Smooth muscle cell of the brain vasculature (primary cell): Measurements from ENCODE around the gene DOC2A.

Experiments
- DNase-seq: peaks from one replicate; pipeline ENCODE4 v3.0.0-alpha.2; 2012; ENCODE audit warnings: low read depth, low spot score

The DOC2A gene

DNA sequence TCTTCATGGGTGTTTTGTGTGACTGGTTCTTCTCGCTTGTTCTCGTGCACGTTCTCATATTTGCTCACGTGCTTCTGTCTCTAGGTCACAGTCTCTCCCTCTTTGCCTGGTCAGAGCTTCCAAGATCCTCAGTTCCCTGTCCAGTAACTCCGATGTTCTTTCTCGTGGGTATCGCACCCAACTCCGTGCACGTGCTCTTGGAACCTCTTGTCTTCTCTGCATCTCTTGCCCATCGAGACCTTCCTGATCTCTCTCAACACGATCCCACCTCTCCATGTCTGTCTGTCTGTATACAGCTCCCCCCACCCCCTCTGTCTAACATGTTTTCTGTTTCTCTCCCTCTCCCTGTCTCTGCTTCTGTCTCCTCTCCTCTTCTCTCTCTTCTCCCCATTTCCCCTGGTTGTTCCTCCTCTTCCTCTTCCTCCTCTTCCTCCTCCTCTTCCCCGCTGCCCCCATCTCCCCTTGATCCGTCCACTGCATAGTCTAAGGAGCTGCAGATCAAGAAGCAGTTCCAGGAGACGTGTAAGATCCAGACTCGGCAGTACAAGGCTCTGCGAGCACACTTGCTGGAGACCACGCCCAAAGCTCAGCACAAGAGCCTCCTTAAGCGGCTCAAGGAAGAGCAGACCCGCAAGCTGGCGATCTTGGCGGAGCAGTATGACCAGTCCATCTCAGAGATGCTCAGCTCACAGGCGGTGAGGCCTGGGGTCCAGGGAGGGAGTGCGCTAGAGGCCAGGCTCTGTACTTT is 21.5 kb downstream of the DOC2A start:
- no peak for DNase-seq

DNA sequence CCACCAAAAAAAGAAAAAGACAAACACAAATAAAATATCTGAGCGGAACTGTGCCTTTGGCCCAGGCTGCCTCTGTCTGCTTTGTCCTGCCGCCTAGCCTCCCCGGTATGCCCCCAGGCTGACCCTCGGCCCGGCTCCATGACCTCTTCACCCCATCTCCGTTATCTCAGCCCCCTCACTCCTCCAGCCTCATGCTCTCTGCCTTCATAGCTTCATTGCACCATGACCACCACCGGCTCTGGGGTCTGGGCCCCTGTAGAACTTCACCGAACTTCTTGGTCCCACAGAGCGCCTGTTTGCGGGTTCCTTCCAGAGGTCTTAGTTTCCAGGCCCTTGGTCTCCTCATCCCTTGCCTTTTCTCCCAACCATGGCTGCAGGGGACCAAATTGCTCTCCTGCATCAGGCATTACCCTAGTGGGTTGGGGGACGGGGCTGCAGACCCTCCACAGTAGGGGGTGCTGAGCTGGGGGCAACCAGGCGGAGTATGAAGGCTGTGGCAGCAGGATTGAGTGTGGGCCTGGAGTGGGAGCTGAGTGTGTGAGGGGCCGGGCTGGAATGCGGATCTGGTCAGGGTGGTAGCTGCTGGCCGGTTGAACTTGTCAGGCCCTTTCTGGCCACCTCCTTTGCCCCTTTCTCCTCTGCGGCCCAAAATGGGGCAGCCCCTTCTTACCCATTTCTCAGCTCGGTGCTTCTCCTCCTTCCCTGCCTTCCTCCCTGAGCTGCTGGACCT is 22.3 kb downstream of the DOC2A start:
- no peak for DNase-seq

DNA sequence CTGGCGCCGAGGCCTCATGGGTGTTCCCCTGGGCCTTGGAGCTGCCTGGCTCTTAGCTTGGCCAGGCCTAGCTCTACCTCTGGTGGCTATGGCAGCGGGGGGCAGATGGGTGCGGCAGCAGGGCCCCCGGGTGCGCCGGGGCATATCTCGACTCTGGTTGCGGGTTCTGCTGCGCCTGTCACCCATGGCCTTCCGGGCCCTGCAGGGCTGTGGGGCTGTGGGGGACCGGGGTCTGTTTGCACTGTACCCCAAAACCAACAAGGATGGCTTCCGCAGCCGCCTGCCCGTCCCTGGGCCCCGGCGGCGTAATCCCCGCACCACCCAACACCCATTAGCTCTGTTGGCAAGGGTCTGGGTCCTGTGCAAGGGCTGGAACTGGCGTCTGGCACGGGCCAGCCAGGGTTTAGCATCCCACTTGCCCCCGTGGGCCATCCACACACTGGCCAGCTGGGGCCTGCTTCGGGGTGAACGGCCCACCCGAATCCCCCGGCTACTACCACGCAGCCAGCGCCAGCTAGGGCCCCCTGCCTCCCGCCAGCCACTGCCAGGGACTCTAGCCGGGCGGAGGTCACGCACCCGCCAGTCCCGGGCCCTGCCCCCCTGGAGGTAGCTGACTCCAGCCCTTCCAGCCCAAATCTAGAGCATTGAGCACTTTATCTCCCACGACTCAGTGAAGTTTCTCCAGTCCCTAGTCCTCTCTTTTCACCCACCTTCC is 23.3 kb downstream of the DOC2A start:
- DNase-seq = no peak

DNA sequence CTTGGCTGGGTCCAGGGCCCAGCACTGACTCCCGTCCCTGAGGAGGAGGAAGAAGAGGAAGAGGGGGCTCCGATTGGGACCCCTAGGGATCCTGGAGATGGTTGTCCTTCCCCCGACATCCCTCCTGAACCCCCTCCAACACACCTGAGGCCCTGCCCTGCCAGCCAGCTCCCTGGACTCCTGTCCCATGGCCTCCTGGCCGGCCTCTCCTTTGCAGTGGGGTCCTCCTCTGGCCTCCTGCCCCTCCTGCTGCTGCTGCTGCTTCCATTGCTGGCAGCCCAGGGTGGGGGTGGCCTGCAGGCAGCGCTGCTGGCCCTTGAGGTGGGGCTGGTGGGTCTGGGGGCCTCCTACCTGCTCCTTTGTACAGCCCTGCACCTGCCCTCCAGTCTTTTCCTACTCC is 23.9 kb downstream of the DOC2A start:
- DNase-seq = no peak

DNA sequence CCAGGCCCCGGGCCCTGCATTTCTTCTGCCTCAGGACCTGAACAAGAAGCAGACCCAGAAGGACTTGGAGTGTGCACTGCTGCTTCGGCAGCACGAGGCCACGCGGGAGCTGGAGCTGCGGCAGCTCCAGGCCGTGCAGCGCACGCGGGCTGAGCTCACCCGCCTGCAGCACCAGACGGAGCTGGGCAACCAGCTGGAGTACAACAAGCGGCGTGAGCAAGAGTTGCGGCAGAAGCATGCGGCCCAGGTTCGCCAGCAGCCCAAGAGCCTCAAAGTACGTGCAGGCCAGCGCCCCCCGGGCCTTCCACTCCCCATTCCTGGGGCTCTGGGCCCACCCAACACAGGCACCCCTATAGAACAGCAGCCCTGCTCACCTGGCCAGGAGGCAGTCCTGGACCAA is 24.6 kb downstream of the DOC2A start:
- DNase-seq = no peak

DNA sequence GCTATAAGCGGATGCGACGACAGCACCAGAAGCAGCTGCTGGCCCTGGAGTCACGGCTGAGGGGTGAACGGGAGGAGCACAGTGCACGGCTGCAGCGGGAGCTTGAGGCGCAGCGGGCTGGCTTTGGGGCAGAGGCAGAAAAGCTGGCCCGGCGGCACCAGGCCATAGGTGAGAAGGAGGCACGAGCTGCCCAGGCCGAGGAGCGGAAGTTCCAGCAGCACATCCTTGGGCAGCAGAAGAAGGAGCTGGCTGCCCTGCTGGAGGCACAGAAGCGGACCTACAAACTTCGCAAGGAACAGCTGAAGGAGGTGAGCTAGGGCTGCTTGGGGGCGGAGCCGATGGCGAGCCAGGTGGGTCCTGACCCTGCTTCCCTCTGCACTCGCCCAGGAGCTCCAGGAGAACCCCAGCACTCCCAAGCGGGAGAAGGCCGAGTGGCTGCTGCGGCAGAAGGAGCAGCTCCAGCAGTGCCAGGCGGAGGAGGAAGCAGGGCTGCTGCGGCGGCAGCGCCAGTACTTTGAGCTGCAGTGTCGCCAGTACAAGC is 25.5 kb downstream of the DOC2A start:
- no peak for DNase-seq

DNA sequence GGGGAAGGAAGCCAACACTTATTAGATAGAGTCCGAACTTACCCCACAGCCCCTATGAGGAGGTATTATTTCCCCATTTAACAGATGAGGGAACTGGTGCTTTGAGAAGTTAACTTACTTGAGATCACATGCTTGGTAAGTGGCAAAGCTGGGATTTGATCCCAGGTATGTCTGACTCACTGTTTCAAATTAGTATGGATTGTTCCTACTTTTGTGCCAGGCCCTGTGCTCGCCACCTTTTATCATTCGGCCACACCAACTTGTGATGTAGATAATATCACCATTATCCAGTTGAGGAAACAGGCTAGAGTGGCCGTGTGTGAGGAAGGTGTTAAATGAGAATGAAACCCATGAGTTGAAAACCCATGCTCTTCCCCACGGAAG is 26.1 kb downstream of the DOC2A start:
- no peak for DNase-seq

DNA sequence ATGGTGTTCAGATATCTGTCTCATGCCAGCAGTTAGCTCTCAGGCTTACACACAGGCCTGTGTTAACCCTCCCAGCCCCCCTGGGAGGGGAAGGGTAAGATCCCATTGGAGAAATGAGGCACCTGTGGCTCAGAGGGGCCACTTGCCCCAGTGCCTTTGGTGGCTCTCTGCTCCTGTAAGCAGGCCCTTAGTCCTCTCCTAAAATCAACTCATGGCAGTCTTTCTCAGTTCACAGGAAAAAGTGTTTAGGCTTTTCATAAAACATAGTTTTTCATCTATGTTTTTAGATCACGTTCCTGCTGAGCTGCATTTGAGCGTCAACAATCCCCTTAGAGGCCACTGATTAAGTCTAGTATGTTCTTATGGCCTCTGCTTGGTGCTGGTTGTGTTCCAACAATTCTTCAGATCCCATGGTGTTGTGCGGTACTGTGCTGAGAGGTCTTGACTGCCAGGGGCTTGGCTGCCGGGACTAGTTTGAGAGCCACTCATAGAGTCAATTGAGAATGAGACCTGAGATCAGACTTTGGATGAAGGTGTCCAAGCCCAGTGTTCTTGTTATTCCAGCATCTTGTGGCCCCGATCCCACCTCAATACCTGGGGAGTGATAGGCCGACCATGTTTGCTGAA is 26.6 kb downstream of the DOC2A start:
- DNase-seq = no peak

DNA sequence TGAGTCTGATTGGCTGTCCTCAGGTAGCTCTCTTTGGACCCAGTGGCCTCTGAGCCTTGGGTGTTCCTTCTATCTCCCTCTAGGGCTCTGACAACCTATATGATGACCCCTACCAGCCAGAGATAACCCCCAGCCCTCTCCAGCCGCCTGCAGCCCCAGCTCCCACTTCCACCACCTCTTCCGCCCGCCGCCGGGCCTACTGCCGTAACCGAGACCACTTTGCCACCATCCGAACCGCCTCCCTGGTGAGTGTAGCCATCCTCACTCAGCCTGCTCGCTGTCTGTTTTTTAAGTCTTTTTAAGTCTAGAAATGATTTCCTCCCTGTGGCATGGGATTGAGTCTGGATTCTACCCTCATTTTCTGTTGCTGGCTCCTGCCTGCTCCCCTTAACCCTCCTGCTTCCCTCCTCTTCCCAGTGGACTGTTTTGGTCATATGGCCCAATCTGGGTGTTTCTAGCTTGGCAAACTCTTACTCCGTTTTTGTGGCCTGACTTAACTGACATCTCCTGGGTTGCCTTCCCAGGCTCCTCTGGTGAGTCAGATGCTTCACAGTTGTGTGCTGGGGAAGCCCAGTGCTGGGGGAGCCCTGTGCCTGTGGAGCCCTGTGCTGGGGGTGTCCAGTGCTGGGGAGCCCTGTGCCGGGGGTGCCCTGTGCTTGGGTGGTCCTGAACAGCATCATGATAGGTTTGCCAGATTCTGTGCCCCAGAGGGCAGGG is 27.2 kb downstream of the DOC2A start:
- no peak for DNase-seq

DNA sequence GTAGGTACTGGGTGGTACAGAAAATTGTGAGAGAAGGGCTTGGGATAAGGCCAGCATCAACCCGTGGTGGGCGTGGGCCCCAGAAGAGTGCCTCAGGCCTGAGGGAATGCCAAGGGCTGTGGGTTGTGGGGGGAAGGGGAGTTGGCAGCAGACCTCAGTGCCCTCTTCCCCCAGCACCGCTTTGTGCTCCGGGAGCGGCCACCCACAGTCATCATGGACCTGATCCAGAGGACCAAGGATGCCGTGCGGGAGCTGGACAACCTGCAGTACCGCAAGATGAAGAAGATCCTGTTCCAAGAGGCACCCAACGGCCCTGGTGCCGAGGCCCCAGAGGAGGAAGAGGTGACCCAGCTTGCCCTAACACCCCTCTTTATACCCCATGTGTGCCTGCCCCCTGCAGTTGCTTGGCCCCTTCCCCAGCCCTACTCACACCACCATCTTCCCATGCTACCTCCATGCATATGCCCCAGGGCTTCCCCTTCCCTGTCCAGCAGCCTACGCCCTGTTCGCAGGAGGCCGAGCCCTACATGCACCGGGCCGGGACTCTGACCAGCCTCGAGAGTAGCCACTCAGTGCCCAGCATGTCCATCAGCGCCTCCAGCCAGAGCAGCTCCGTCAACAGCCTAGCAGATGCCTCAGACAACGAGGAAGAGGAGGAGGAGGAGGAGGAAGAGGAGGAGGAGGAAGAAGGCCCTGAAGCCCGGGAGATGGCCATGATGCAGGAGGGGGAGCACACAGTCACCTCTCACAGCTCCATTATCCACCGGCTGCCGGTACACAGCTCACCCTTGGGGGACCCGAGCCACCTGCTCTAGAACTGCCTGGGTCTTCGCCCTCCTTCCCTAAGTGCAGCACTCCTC is 28.0 kb downstream of the DOC2A start:
- no peak for DNase-seq

DNA sequence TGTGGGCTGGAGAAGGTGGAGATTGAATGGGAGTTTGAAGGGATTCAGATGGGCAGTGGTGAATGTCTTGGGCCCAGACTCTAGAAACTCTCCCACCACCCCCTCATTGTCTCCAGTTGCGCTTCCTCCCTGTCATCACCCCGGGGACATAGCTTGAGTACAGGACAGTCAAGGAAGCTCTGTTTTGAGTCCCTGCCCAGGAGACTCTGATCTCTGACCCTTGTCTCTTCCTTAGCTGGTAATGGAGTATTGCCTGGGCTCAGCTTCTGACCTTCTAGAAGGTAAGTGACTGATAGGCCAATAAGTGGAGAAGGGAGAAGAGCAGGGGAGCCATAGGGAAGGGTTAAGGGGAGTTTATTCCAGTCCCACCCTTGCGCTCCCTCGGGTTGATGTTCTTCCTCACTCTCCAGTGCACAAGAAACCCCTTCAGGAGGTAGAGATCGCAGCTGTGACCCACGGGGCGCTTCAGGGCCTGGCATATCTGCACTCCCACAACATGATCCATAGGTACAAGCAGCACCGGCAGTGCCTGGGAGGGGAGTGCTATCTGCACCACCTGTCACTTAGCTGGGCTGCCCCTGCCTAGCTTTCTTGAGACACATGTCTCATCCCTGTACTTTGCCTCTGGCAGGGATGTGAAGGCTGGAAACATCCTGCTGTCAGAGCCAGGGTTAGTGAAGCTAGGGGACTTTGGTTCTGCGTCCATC is 32.1 kb downstream of the DOC2A start:
- no peak for DNase-seq

DNA sequence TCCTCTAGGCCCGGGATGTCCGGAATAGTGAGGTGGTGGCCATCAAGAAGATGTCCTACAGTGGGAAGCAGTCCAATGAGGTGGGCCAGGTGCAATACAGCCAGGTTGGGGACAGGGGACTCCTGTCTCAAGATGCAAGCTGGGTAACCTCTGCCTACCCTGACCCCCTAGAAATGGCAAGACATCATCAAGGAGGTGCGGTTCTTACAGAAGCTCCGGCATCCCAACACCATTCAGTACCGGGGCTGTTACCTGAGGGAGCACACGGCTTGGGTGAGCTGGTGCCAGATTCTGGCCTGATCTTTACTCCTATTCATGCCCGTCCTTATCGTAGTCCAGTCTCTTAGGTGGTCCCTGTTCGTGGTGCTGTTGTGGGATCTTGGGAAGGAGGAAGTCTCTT is 32.7 kb downstream of the DOC2A start:
- DNase-seq = no peak

DNA sequence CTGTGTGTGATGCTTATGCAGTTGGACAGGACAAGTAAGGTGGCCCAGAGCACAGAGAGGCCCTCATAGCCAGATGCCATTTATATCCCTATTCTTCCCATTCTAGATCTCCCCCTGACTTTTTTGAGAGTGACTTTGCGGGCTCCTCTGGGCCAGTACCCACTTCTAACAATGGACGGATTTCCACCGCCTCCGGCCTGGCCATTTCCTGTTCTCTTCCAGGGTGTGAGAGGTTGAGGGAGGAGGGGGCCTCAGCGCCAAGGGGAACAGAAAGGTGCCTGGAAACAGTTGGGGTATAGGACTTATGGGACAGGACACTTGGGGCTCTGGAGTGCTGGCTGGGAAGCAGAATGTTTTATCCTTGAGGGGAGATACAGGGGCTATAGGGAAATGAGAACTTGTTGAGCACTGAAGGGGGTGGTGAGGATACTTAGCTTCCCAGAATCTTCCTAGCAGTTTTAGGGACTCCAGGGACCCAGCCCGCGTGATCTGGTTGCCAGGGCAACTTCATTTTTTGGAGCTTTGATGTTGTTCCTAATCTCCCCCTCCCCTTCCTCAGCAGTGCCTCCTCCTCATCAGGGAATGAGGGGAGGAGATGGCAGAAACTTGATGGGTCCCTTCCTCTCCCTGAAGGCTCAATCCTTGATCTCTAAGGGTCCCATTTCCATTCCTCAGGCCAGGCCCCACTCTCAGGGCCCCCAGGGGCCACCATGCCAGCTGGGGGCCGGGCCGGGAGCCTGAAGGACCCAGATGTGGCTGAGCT is 33.6 kb downstream of the DOC2A start:
- no peak for DNase-seq

DNA sequence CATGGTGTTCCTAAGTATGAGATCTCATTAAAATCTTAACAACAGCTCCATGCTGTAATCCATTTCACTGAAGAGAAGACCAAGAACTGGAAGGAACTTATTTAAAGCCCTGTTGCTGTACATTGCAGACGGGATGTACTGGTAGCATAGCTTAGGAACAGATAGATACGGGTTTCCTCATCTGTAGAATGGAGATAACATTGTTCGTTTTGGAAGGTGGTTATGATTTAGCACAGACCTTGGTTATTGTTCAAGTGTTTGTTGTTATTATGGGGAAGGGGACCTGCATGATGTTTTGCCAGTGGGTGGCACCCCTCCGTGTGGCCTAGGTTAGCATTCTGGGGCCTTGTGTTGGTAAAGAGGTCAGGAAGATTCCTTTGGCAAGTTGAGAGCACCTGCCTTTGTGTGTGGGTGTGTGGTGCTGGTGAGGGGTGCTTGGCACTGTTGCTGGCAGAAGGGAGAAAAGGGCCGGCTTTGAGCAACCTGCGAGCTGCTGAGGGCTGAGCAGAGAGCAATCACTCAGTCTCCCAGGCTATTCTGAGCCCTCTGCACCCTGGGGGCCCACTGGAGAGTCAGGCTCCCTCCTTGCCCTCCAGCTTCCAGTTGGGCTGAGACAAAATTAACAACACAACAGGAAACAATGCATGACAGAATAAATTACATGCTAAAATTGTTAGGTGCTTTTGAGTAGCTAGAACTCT is 34.9 kb downstream of the DOC2A start:
- no peak for DNase-seq

DNA sequence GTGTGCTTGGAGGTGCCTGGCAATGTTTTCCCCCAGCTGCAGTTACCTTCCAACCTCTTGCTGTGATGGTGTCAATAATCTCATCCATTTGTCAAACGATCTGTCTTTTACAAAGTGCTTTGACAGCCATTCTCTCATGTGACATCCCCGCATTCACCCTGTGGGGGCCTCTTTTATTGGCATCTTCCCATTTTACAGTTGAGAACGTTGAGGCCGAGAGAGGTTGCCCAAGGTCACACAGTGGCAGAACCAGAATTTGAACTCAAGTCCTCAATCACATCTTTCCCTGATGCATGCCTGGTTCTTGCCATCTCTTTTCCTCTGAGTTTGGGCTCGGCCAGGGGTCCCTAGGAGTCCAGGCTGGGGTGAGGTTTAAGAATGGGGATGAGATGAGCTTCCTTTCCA is 35.7 kb downstream of the DOC2A start:
- DNase-seq = no peak

DNA sequence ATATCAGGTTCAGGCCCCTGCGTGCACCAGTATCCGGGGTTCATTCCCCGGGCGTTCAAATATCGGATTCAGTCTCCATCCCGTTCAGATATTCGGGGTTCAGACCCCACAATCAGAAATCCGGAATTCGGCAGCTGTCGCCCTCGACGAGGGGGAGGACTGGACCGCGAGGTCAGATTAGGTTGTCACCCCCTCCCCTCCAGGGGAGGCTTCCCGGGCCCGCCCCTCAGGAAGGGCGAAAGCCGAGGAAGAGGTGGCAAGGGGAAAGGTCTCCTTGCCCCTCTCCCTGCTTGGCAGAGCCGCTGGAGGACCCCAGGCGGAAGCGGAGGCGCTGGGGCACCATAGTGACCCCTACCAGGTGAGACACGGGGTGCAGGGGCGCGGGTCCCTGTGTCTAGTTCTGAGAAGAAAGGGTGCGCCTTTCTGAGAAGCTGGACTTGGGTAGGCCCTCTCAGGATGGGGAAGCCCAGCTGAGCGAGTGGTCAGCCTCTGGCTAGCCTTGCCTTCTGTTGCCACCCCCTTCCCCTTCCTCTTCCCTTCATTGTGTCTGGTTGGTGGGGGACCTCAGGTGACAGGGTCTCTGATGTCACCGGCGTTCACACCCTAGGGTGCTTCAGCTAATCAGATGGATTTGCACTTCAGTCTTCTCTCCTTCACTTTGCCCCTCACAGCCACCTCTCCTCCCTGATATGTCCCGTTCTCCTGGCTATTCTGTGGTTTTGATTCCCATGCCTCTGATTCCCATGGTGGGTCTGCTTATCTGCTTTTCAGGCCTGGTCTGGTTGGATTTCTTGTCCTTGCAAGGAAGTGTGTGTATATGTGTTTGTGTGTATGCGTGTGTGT is 36.3 kb downstream of the DOC2A start:
- DNase-seq = no peak
